K562 (cell line): ENCODE data around the gene TRIM47. TPM values are rescaled to one million over a fixed set of nuclear protein-coding genes. Genes with fewer than 3 reads are reported as not detected.
A peak's percentile ranks its signal among the peaks of the same experiment; 100 is the strongest.

ENCODE experiments used
- ATAC-seq: fragments of 200-7000 bp; cut with Tn5 transposase; 3 replicates; pipeline ENCODE4 v1.9.1; 2020; ENCODE audit warnings: moderate library complexity
- BruUV-seq: library from RNA; stranded (reverse); fragments of 400-500 nt; replicated peaks from 2 replicates; lab custom pipeline; 2021; lab: Mats Ljungman, UMichigan
- CTCF ChIA-PET: fragments of 300-600 bp; formaldehyde crosslinking; extraction: SDS; loops from one replicate; lab custom pipeline; 2021; ENCODE audit warnings: low intra/inter-chr PET ratio; lab: Yijun Ruan, JAX
- POLR2A ChIA-PET: fragments of 300-600, 350-650 bp; sonication (Branson Sonifier 250); formaldehyde crosslinking; extraction: SDS; loops from one replicate; lab custom pipeline; 2021; ENCODE audit warnings: antibody characterized with exemption, inconsistent platforms; lab: Yijun Ruan, JAX
- DNase-seq, 4 experiments: peaks; one replicate each; pipeline versions ENCODE4 v3.0.0 to v3.0.0-alpha.2; 2011 to 2018; ENCODE audit warnings: low spot score in 3 of 4, mixed read lengths in 3 of 4; ENCODE audit errors: extremely low read depth in 1 of 4
- FAIRE-seq: peaks from 2 replicates; lab custom pipeline; 2011; peaks lifted over from hg19 to GRCh38; lab: Jason Lieb, UNC
- H2AFZ ChIP-seq: 2 replicates; pipeline ENCODE4 v1.6.0; 2011; ENCODE audit warnings: low read depth, low read length, control low read depth, inconsistent platforms
- H3K27ac ChIP-seq: fragments of 200-600 bp; 3 replicates; pipeline ENCODE4 v1.8.0; 2011; ENCODE audit warnings: low read depth, mild to moderate bottlenecking, control low read depth, inconsistent platforms, low read length, moderate library complexity, mixed read lengths; ENCODE audit errors: extremely low read depth
- H3K27me3 ChIP-seq, 2 experiments: fragments of 300-600 bp in 1 of 2; 2 replicates in 1 of 2; 3 replicates in 1 of 2; pipeline versions ENCODE4 v1.6.0 to v1.8.0; 2011; ENCODE audit warnings: inconsistent platforms in 2 of 2, low read length in 2 of 2, mild to moderate bottlenecking in 1 of 2, mixed read lengths in 1 of 2, moderate library complexity in 1 of 2; ENCODE audit not compliant: control insufficient read depth in 2 of 2, insufficient read depth in 2 of 2
- H3K36me3 ChIP-seq: fragments of 300-600 bp; 3 replicates; pipeline ENCODE4 v1.8.0; 2011; ENCODE audit warnings: mild to moderate bottlenecking, low read length, inconsistent platforms; ENCODE audit not compliant: control insufficient read depth, insufficient read depth
- H3K4me1 ChIP-seq, 2 experiments: fragments of 200-600 bp in 1 of 2; replicated peaks in 1 of 2; 2 replicates in 1 of 2; 3 replicates in 1 of 2; pipeline versions ENCODE4 v1.5.1 to v1.8.0; 2011; ENCODE audit warnings: inconsistent platforms in 2 of 2, low read length in 2 of 2, mild to moderate bottlenecking in 1 of 2, mixed read lengths in 1 of 2, moderate library complexity in 1 of 2; ENCODE audit not compliant: control insufficient read depth in 2 of 2, insufficient read depth in 2 of 2
- H3K4me2 ChIP-seq: 2 replicates; pipeline ENCODE4 v1.6.1; 2011; ENCODE audit warnings: low read length, control low read depth, inconsistent platforms, mixed read lengths; ENCODE audit not compliant: insufficient read depth
- H3K4me3 ChIP-seq: fragments of 200-600 bp; sonication (generic), shearing (Covaris generic); 2 replicates; pipeline ENCODE4 v1.5.1; 2016; ENCODE audit warnings: control low read depth, inconsistent platforms
- H3K79me2 ChIP-seq: fragments of 200-600 bp; 3 replicates; pipeline ENCODE4 v1.8.0; 2011; ENCODE audit warnings: low read length, inconsistent platforms; ENCODE audit not compliant: control insufficient read depth, insufficient read depth
- H3K9ac ChIP-seq, 2 experiments: 2 replicates each; pipeline versions ENCODE4 v1.6.0 to v1.6.1; 2011; ENCODE audit warnings: low read depth in 2 of 2, low read length in 2 of 2, control low read depth in 1 of 2, inconsistent platforms in 1 of 2, mild to moderate bottlenecking in 1 of 2, mixed read lengths in 1 of 2; ENCODE audit not compliant: insufficient read depth in 1 of 2
- H3K9me1 ChIP-seq: one replicate; pipeline ENCODE4 v1.6.0; 2011; ENCODE audit warnings: inconsistent platforms, mild to moderate bottlenecking, low read length, moderate library complexity; ENCODE audit not compliant: control insufficient read depth, insufficient read depth
- H3K9me3 ChIP-seq: replicated peaks from 2 replicates; pipeline ENCODE4 v1.5.1; 2011; ENCODE audit warnings: low read depth, low read length, inconsistent platforms; ENCODE audit not compliant: control insufficient read depth, insufficient read depth
- H4K20me1 ChIP-seq: replicated peaks from 2 replicates; pipeline ENCODE4 v1.6.1; 2011; ENCODE audit warnings: low read length, inconsistent platforms, mixed read lengths; ENCODE audit not compliant: control insufficient read depth, insufficient read depth
- MECOM ChIP-seq: fragments of 250-450 bp; sonication (Bioruptor Pico); IDR thresholded peaks from 2 replicates; pipeline ENCODE4 v1.8.0; 2022; ENCODE audit warnings: inconsistent platforms
- NFIC ChIP-seq: fragments of 450-650 bp; IDR thresholded peaks from 2 replicates; pipeline ENCODE4 v1.6.1; 2017; ENCODE audit warnings: mild to moderate bottlenecking, inconsistent platforms
- POLR2B ChIP-seq: fragments of 450-650 bp; IDR thresholded peaks from 2 replicates; pipeline ENCODE4 v1.6.1; 2018; ENCODE audit warnings: low read depth; ENCODE audit not compliant: partially characterized antibody
- POLR2G ChIP-seq: fragments of 200-400 bp; formaldehyde crosslinking; IDR thresholded peaks from 2 replicates; pipeline ENCODE4 v1.6.1; 2017; ENCODE audit warnings: low read depth, mild to moderate bottlenecking, antibody characterized with exemption, low read length, moderate library complexity
- RBFOX2 ChIP-seq: fragments of 200-400 bp; formaldehyde crosslinking; IDR thresholded peaks from 2 replicates; pipeline ENCODE4 v1.6.1; 2017; ENCODE audit warnings: low read depth, mild to moderate bottlenecking, low read length, moderate library complexity
- WGBS: fragments of 100-300 bp; shearing (Covaris generic); methylation state at CpG from one replicate; pipeline ENCODE4 v1.1.6; 2016; ENCODE audit warnings: low coverage, mixed read lengths; ENCODE audit not compliant: insufficient coverage; ENCODE audit errors: missing lambda C conversion rate; 5-methylcytosine and 5-hydroxymethylcytosine counted together
- in situ Hi-C: fragments of 300-500 bp; cut with MboI; formaldehyde crosslinking; loops from 4 replicates; pipeline ENCODE4 v1.15.0; 2018; ENCODE audit warnings: inconsistent platforms, mixed read lengths
- intact Hi-C: fragments of 100-400 bp; cut with micrococcal nuclease; formaldehyde crosslinking; loops from 2 replicates; pipeline ENCODE4 v1.14.2; 2022
- polyA plus RNA-seq, 8 experiments: library from polyadenylated mRNA; depleted of rRNA in 4 of 8; stranded (reverse) in 5 of 8; unstranded in 3 of 8; fragments of >200 nt; fragmentation: Nextera tagmentation in 2 of 8; fragmentation: Illumina TruSeq in 1 of 8; extraction: Ambion mirVana in 2 of 8; extraction: Trizol in 1 of 8; gene quantifications; 2 replicates each; pipeline versions ENCODE4 v1.2.1 to v1.2.3, GENCODE V29; 2011 to 2014; ENCODE audit warnings: inconsistent platforms in 1 of 8, missing spikeins in 1 of 8
- total RNA-seq, 7 experiments: library from RNA; depleted of rRNA in 6 of 7; stranded (reverse); fragments of >200 nt in 6 of 7; fragmentation: Illumina TruSeq in 2 of 7; extraction: Trizol in 2 of 7; gene quantifications; 2 replicates each; pipeline versions ENCODE4 v1.2.1 to v1.2.3, GENCODE V29; 2011 to 2021; ENCODE audit warnings: low replicate concordance in 1 of 7
- TF ChIP-seq, protein P1 (sequence below): fragments of 450-650 bp; IDR thresholded peaks from 2 replicates; pipeline ENCODE4 v1.7.0; 2016; ENCODE audit warnings: borderline replicate concordance

Gene TRIM47
- total and polyA plus RNA-seq, 9 of the 15 experiments (the other 6 are each of a cell fraction or from before 2014, with no cell fraction given): 0.56 to 6.1 (median 3.2) TPM

- TF ChIP-seq, protein P1, sequence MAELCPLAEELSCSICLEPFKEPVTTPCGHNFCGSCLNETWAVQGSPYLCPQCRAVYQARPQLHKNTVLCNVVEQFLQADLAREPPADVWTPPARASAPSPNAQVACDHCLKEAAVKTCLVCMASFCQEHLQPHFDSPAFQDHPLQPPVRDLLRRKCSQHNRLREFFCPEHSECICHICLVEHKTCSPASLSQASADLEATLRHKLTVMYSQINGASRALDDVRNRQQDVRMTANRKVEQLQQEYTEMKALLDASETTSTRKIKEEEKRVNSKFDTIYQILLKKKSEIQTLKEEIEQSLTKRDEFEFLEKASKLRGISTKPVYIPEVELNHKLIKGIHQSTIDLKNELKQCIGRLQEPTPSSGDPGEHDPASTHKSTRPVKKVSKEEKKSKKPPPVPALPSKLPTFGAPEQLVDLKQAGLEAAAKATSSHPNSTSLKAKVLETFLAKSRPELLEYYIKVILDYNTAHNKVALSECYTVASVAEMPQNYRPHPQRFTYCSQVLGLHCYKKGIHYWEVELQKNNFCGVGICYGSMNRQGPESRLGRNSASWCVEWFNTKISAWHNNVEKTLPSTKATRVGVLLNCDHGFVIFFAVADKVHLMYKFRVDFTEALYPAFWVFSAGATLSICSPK: no peak
- peak; percentile 60; the same call in 1 of the 2 replicates for TF ChIP-seq POLR2G
These were observed 14.3 kb upstream of the TRIM47 start (continued) for GRCh38 chr17:75892556-75893224.

DNA sequence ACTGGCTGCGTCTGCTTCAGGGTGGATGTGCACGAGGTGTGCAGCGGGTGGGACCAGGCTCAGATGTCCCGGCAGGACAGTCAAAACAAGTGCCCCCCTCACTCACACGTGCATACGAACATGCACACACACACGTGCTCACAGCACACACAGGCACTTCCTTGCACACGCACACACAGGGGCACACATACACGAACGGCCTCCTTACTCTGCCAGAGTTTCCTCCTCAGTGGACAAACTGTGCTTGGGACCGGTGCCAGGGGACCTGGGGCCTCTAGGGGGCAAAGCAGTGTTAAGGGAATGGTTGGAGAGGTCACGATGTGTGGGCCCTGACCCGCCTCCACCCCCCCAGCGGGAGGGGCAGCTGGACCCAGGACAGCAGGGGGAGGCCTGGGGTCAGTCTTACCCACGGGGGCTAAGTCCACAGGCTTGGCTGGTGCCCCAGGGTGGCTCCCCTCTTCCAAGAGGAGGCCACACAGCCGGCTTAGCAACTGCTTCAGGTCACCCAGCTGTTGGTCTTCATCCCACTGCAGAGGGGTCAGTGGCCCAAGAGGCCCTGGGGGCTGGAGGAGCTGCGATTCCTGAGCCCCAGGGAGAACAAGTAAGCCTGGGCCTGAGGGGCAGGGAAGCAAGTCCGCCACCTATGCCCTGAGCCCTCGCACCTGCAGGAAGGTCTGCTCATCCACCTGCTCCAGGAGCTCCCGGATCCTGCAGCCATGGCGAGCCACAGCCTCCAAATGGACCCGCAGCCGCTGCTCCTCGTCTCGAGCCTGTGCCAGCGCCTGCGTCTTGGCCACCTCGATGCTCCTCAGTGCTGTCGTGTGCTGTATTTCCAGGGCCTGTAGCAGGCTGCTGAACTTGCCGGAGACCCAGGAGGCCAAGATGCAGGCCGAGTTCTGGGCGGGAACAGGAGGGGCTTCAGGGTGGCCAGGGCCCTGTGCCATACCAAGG lies 13.5 kb upstream of the TRIM47 start:
- 83% methylated on average over 25 of the region's 32 CpGs for WGBS
- peaks cover 10 to 66% of the 10 kb centered on the region in 2 experiments; a peak in 4 of 5 replicates for H3K4me1 ChIP-seq
- H3K27me3 ChIP-seq: no peaks in the 10 kb centered on the region
- TF ChIP-seq NFIC (peak; percentile 37; the same call in 1 of the 2 replicates), POLR2G (peak; percentile 52), RBFOX2 (peak; percentile 14; the same call in 1 of the 2 replicates), MECOM (CRISPR knock-in tag) (no peak), POLR2B (peak; percentile 27)
- in situ Hi-C loops: no loop called here
- H3K9me3 ChIP-seq: no peaks in the 10 kb centered on the region
- H3K27ac ChIP-seq: no peak overlapping the region
- H3K9ac ChIP-seq: peak overlapping the region in 1 of 2 experiments; percentile 80; a peak in 2 of 4 replicates
- peaks cover 4% of the 10 kb centered on the region for H3K9me1 ChIP-seq
- no peak for FAIRE-seq
- intact Hi-C loops: no loop called here
- H3K36me3 ChIP-seq: peaks cover 34% of the 10 kb centered on the region; the same call in 1 of the 3 replicates
- H2AFZ ChIP-seq: no peak overlapping the region
- POLR2A ChIA-PET: interaction anchor here (0.7 to 15.9 kb wide), 5 partner anchors 15 to 313 kb away, joined by 3 to 169 read pairs (median 3); partner anchors contain the start of gene TRIM47
- no peak overlapping the region for H3K4me2 ChIP-seq
- peaks cover 31% of the 10 kb centered on the region for H3K79me2 ChIP-seq
- no TSS peak for BruUV-seq
- ATAC-seq: no peak
- no peak overlapping the region for H3K4me3 ChIP-seq
- CTCF ChIA-PET: no interaction called here
- H4K20me1 ChIP-seq: no peaks in the 10 kb centered on the region
- no peak for DNase-seq
